ENCODE measurements around the gene CHIT1.
A peak's percentile ranks its signal among the peaks of the same experiment; 100 is the strongest.

CHIT1 gene

GRCh38 chr1:203274603-203275381 lies 45.3 kb upstream of the CHIT1 start:
- no peak overlapping the region for H3K27ac ChIP-seq
- TF ChIP-seq CTCF (conservative IDR thresholded peaks at IDR 0.05) (no peak), ZFX (IDR thresholded peaks at IDR 0.05) (no peak)

- no peak for TF ChIP-seq ZFX (IDR thresholded peaks at IDR 0.05)
- no peak for TF ChIP-seq CTCF (conservative IDR thresholded peaks at IDR 0.05)
- H3K27ac ChIP-seq = no peak overlapping the region
These were observed 44.6 kb upstream of the CHIT1 start for GRCh38 chr1:203273869-203274602.

- TF ChIP-seq ZFX (IDR thresholded peaks at IDR 0.05) (no peak), CTCF (conservative IDR thresholded peaks at IDR 0.05) (peak; percentile 99)
- no peak overlapping the region for H3K27ac ChIP-seq
These were observed 43.9 kb upstream of the CHIT1 start for GRCh38 chr1:203273206-203273868.

- no peak overlapping the region for H3K27ac ChIP-seq
- TF ChIP-seq CTCF (conservative IDR thresholded peaks at IDR 0.05) (0 out of 2 replicates have a peak, but pooled peaks have one; percentile 31), ZFX (IDR thresholded peaks at IDR 0.05) (no peak)
These were observed 43.2 kb upstream of the CHIT1 start for GRCh38 chr1:203272633-203273205.

- TF ChIP-seq ZFX (IDR thresholded peaks at IDR 0.05) (no peak), CTCF (conservative IDR thresholded peaks at IDR 0.05) (no peak)
- H3K27ac ChIP-seq = no peak overlapping the region
These were observed 42.6 kb upstream of the CHIT1 start for GRCh38 chr1:203271962-203272632.

GRCh38 chr1:203271018-203271743 lies 41.7 kb upstream of the CHIT1 start:
- no peak overlapping the region for H3K27ac ChIP-seq
- TF ChIP-seq CTCF (conservative IDR thresholded peaks at IDR 0.05) = no peak
- no peak for TF ChIP-seq ZFX (IDR thresholded peaks at IDR 0.05)

Data from C4-2B (cell line).